RWPE2 (cell line): ENCODE results near the gene SEMA5A.

ENCODE experiments used
- ATAC-seq: fragments of 200-7000 bp; cut with Tn5 transposase; 3 replicates; pipeline ENCODE4 v1.9.1; 2021; ENCODE audit warnings: low read depth
- DNase-seq: peaks from one replicate; pipeline ENCODE4 v3.0.0-alpha.2; 2020; ENCODE audit warnings: low spot score
- H3K27ac ChIP-seq: fragments of 450-650 bp; 2 replicates; pipeline ENCODE4 v1.5.1; 2017; ENCODE audit warnings: mild to moderate bottlenecking; ENCODE audit not compliant: poor library complexity, severe bottlenecking
- H3K27me3 ChIP-seq: fragments of 250-450 bp; sonication (Bioruptor Pico); 2 replicates; pipeline ENCODE4 v1.5.1; 2021; ENCODE audit warnings: mild to moderate bottlenecking, moderate library complexity; ENCODE audit not compliant: insufficient read depth, poor library complexity, severe bottlenecking
- H3K36me3 ChIP-seq: fragments of 250-450 bp; sonication (Bioruptor Pico); 2 replicates; pipeline ENCODE4 v1.5.1; 2020; ENCODE audit warnings: low read depth, mild to moderate bottlenecking, moderate library complexity
- H3K4me1 ChIP-seq: fragments of 250-450 bp; sonication (Bioruptor Pico); 2 replicates; pipeline ENCODE4 v1.5.1; 2021; ENCODE audit warnings: mild to moderate bottlenecking, moderate library complexity; ENCODE audit not compliant: insufficient read depth, poor library complexity, severe bottlenecking
- H3K4me3 ChIP-seq: fragments of 250-450 bp; sonication (Bioruptor Pico); 2 replicates; pipeline ENCODE4 v1.5.1; 2021; ENCODE audit warnings: mild to moderate bottlenecking, moderate library complexity; ENCODE audit not compliant: severe bottlenecking
- H3K9me3 ChIP-seq: fragments of 250-450 bp; sonication (Bioruptor Pico); 2 replicates; pipeline ENCODE4 v1.5.1; 2021; ENCODE audit warnings: mild to moderate bottlenecking, moderate library complexity; ENCODE audit not compliant: severe bottlenecking
- CTCF ChIP-seq: fragments of 450-650 bp; IDR thresholded peaks from one replicate; pipeline ENCODE4 v1.5.1; 2017; ENCODE audit warnings: mild to moderate bottlenecking, moderate library complexity; ENCODE audit not compliant: poor library complexity, severe bottlenecking

The SEMA5A gene

GRCh38 chr5:9467199-9468059 is 78.4 kb downstream of the SEMA5A start:
- TF ChIP-seq CTCF: no peak
- Histone ChIP-seq H3K27me3 (no peaks in the 10 kb centered on the region), H3K36me3 (no peaks in the 10 kb centered on the region), H3K4me3 (no peak overlapping the region), H3K9me3 (no peaks in the 10 kb centered on the region), H3K4me1 (peaks cover 18% of the 10 kb centered on the region), H3K27ac (peak overlapping the region; percentile 87)
- ATAC-seq (peak; percentile 91), DNase-seq (peak; percentile 88)

GRCh38 chr5:9466697-9467096 is 79.2 kb downstream of the SEMA5A start:
- Histone ChIP-seq H3K4me3 (no peak overlapping the region), H3K27me3 (no peaks in the 10 kb centered on the region), H3K27ac (peak overlapping the region; percentile 87), H3K9me3 (no peaks in the 10 kb centered on the region), H3K36me3 (no peaks in the 10 kb centered on the region), H3K4me1 (peaks cover 18% of the 10 kb centered on the region)
- no peak for TF ChIP-seq CTCF
- ATAC-seq (no peak), DNase-seq (no peak)

GRCh38 chr5:9464478-9464877 is 81.4 kb downstream of the SEMA5A start:
- H3K36me3 ChIP-seq: no peaks in the 10 kb centered on the region
- H3K9me3 ChIP-seq: no peaks in the 10 kb centered on the region
- no peak for ATAC-seq
- no peak overlapping the region for H3K27ac ChIP-seq
- no peak overlapping the region for H3K4me3 ChIP-seq
- no peaks in the 10 kb centered on the region for H3K27me3 ChIP-seq
- H3K4me1 ChIP-seq: peaks cover 18% of the 10 kb centered on the region
- TF ChIP-seq CTCF: no peak
- no peak for DNase-seq

GRCh38 chr5:9462109-9462508 is 83.8 kb downstream of the SEMA5A start:
- DNase-seq (no peak), ATAC-seq (no peak)
- no peaks in the 10 kb centered on the region for H3K36me3 ChIP-seq
- H3K9me3 ChIP-seq: no peaks in the 10 kb centered on the region
- no peak for TF ChIP-seq CTCF
- H3K4me1 ChIP-seq: peaks cover 6% of the 10 kb centered on the region
- no peak overlapping the region for H3K27ac ChIP-seq
- no peaks in the 10 kb centered on the region for H3K27me3 ChIP-seq
- H3K4me3 ChIP-seq: no peak overlapping the region
